Measurements from ENCODE around the gene NEK7.

DNA sequence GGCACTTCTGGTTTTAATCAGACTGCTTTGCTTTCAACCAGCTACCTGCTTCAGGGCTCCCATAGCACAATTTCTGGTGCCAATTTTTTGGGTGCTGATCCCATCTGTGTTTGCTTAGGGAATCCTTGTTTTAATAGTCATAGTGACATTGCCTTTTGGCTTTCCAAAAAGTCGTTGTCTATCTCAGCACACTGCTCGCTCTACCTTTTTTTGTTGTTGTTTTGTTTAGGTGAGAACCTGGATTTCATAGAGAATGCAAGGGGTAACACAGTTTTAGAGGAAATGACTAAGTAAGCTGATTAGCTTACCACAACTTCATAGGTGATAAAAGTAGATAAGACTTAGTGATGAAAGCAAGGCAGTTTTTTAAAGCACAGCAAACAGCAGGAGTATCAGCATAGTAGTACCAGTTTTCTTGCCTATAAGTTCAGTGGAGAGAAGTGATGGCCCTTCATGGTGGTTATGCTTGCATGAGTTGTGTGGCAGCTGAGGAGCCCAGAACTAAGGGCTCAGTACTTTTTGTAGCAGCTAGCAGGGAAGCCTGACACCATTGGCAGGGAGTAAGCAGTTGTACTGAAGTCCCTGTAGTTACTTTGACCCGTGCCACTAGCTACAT is 31.3 kb downstream of the NEK7 start:
- TF ChIP-seq, protein P1, sequence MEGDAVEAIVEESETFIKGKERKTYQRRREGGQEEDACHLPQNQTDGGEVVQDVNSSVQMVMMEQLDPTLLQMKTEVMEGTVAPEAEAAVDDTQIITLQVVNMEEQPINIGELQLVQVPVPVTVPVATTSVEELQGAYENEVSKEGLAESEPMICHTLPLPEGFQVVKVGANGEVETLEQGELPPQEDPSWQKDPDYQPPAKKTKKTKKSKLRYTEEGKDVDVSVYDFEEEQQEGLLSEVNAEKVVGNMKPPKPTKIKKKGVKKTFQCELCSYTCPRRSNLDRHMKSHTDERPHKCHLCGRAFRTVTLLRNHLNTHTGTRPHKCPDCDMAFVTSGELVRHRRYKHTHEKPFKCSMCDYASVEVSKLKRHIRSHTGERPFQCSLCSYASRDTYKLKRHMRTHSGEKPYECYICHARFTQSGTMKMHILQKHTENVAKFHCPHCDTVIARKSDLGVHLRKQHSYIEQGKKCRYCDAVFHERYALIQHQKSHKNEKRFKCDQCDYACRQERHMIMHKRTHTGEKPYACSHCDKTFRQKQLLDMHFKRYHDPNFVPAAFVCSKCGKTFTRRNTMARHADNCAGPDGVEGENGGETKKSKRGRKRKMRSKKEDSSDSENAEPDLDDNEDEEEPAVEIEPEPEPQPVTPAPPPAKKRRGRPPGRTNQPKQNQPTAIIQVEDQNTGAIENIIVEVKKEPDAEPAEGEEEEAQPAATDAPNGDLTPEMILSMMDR (IDR thresholded peaks at IDR 0.05), result no peak
- peak in 1 of 4 donors; percentile 11 for TF ChIP-seq POLR2A (IDR thresholded peaks at IDR 0.05)

All from upper lobe of left lung (tissue), 4 donors.